Measurements from ENCODE around the gene SIGLEC8. TPM values are rescaled to one million over a fixed set of nuclear protein-coding genes. Genes with fewer than 3 reads are reported as not detected.

The SIGLEC8 gene
- total and polyA plus RNA-seq, 9 of the 15 experiments (the other 6 are each of a cell fraction or from before 2014, with no cell fraction given): 0.04 to 0.65 (median 0.39) TPM

DNA sequence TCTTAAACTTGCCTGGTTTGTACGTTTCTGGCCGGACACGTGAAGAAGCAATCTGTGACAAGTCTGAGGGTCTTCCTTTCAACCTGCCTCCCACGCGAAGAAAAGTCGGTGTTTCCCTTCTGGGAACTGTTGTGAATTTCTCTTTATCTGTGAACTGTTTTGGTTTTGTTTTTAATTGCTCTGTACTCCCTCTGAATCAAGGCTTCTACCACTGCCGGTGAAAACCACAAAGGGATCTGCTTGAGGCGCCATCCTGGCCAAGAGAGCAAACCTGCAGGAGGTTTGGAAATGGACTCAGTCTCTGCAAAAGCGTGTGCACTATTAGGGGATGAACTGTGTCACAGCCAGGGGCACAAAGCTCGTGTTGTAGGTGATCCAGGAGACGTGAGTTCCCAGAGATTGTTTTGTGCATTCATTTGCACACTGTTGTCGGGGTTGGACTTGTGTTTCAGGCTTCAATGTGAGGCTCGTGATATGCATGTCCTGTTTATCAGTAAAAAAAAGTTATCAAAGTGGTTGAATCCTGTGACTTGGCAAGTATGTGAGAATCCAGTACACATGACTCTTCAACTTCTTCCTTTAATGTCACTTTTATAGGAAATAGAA is 9.7 kb downstream of the SIGLEC8 start (continued):
- TF ChIP-seq, protein P1, sequence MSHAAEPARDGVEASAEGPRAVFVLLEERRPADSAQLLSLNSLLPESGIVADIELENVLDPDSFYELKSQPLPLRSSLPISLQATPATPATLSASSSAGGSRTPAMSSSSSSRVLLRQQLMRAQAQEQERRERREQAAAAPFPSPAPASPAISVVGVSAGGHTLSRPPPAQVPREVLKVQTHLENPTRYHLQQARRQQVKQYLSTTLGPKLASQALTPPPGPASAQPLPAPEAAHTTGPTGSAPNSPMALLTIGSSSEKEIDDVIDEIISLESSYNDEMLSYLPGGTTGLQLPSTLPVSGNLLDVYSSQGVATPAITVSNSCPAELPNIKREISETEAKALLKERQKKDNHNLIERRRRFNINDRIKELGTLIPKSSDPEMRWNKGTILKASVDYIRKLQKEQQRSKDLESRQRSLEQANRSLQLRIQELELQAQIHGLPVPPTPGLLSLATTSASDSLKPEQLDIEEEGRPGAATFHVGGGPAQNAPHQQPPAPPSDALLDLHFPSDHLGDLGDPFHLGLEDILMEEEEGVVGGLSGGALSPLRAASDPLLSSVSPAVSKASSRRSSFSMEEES (CRISPR knock-in tag; IDR thresholded peaks at IDR 0.05): peak; percentile 4; the same call in 1 of the 2 replicates
- TF ChIP-seq TCFL5 (CRISPR knock-in tag; conservative IDR thresholded peaks at IDR 0.05) (no peak), L3MBTL2 (IDR thresholded peaks at IDR 0.05) (peak; percentile 35; the same call in 1 of the 2 replicates), JUND (IDR thresholded peaks at IDR 0.05; ENCODE audit: borderline replicate concordance, low read depth, low read length) (0 out of 2 replicates have a peak, but pooled peaks have one; percentile 19), JUND (tag; IDR thresholded peaks at IDR 0.05; ENCODE audit: borderline replicate concordance, low read depth, low read length) (0 out of 3 replicates have a peak, but pooled peaks have one; percentile 28), HDAC1 (IDR thresholded peaks at IDR 0.05) (peak in 1 of 2 experiments; percentile 61; a peak in 1 of 4 replicates), RNF2 (IDR thresholded peaks at IDR 0.05) (peak; percentile 50; the same call in 1 of the 2 replicates), FOXJ2 (tag; IDR thresholded peaks at IDR 0.05) (peak; percentile 67), JUN (IDR thresholded peaks at IDR 0.05; ENCODE audit: borderline replicate concordance, low read depth, low read length) (no peak), JUN (CRISPR knock-in tag; IDR thresholded peaks at IDR 0.05; ENCODE audit: borderline replicate concordance) (no peak), TAL1 (IDR thresholded peaks at IDR 0.05) (0 out of 2 replicates have a peak, but pooled peaks have one; percentile 32), TCF7 (IDR thresholded peaks at IDR 0.05; ENCODE audit: borderline replicate concordance) (no peak), CTBP1 (IDR thresholded peaks at IDR 0.05; ENCODE audit: borderline replicate concordance) (peak; percentile 22; the same call in 1 of the 2 replicates), ETV1 (tag; conservative IDR thresholded peaks at IDR 0.05; ENCODE audit: low read depth) (peak; percentile 20; the same call in 1 of the 2 replicates), EGR1 (conservative IDR thresholded peaks at IDR 0.05) (peak; percentile 25; the same call in 1 of the 2 replicates)
- TF ChIP-seq, protein P2, sequence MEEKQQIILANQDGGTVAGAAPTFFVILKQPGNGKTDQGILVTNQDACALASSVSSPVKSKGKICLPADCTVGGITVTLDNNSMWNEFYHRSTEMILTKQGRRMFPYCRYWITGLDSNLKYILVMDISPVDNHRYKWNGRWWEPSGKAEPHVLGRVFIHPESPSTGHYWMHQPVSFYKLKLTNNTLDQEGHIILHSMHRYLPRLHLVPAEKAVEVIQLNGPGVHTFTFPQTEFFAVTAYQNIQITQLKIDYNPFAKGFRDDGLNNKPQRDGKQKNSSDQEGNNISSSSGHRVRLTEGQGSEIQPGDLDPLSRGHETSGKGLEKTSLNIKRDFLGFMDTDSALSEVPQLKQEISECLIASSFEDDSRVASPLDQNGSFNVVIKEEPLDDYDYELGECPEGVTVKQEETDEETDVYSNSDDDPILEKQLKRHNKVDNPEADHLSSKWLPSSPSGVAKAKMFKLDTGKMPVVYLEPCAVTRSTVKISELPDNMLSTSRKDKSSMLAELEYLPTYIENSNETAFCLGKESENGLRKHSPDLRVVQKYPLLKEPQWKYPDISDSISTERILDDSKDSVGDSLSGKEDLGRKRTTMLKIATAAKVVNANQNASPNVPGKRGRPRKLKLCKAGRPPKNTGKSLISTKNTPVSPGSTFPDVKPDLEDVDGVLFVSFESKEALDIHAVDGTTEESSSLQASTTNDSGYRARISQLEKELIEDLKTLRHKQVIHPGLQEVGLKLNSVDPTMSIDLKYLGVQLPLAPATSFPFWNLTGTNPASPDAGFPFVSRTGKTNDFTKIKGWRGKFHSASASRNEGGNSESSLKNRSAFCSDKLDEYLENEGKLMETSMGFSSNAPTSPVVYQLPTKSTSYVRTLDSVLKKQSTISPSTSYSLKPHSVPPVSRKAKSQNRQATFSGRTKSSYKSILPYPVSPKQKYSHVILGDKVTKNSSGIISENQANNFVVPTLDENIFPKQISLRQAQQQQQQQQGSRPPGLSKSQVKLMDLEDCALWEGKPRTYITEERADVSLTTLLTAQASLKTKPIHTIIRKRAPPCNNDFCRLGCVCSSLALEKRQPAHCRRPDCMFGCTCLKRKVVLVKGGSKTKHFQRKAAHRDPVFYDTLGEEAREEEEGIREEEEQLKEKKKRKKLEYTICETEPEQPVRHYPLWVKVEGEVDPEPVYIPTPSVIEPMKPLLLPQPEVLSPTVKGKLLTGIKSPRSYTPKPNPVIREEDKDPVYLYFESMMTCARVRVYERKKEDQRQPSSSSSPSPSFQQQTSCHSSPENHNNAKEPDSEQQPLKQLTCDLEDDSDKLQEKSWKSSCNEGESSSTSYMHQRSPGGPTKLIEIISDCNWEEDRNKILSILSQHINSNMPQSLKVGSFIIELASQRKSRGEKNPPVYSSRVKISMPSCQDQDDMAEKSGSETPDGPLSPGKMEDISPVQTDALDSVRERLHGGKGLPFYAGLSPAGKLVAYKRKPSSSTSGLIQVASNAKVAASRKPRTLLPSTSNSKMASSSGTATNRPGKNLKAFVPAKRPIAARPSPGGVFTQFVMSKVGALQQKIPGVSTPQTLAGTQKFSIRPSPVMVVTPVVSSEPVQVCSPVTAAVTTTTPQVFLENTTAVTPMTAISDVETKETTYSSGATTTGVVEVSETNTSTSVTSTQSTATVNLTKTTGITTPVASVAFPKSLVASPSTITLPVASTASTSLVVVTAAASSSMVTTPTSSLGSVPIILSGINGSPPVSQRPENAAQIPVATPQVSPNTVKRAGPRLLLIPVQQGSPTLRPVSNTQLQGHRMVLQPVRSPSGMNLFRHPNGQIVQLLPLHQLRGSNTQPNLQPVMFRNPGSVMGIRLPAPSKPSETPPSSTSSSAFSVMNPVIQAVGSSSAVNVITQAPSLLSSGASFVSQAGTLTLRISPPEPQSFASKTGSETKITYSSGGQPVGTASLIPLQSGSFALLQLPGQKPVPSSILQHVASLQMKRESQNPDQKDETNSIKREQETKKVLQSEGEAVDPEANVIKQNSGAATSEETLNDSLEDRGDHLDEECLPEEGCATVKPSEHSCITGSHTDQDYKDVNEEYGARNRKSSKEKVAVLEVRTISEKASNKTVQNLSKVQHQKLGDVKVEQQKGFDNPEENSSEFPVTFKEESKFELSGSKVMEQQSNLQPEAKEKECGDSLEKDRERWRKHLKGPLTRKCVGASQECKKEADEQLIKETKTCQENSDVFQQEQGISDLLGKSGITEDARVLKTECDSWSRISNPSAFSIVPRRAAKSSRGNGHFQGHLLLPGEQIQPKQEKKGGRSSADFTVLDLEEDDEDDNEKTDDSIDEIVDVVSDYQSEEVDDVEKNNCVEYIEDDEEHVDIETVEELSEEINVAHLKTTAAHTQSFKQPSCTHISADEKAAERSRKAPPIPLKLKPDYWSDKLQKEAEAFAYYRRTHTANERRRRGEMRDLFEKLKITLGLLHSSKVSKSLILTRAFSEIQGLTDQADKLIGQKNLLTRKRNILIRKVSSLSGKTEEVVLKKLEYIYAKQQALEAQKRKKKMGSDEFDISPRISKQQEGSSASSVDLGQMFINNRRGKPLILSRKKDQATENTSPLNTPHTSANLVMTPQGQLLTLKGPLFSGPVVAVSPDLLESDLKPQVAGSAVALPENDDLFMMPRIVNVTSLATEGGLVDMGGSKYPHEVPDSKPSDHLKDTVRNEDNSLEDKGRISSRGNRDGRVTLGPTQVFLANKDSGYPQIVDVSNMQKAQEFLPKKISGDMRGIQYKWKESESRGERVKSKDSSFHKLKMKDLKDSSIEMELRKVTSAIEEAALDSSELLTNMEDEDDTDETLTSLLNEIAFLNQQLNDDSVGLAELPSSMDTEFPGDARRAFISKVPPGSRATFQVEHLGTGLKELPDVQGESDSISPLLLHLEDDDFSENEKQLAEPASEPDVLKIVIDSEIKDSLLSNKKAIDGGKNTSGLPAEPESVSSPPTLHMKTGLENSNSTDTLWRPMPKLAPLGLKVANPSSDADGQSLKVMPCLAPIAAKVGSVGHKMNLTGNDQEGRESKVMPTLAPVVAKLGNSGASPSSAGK (IDR thresholded peaks at IDR 0.05): no peak; the same call in 1 of the 2 replicates

Data from K562 (cell line).